Measurements from ENCODE around the gene PKMYT1.

DNA sequence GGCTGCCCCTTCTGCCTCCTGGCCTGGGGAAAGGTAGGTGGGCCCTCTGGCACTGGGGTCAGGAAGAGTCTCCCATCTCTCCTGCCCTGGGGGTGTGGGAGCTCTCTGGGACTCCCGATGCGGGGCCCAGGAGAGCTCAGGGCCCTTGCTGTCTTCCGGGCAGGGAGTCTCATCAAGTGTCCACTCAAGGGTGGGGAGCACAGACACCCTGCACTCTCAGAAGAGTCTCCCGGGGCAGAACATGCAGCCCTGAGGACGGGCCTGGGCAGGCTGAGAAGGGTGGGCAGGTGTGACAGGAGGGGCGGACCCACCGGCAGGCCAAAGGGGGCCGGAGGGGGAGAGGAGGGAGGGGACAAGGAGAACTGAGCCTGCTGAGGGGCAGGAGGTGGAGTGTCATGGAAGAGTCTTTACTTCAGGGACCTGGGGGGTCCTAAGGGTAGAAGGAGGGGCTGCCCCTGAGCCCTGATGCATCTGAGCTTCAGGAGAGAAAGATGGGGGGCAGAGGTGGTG is 8.4 kb upstream of the PKMYT1 start:
- TF ChIP-seq POLR2AphosphoS5 (IDR thresholded peaks at IDR 0.05; ENCODE audit: low read depth, low read length) (no peak), POU2F2 (IDR thresholded peaks at IDR 0.05; ENCODE audit: low read depth, low read length) (no peak)

Data from GM12891 (cell line).